Caco-2 (cell line): ENCODE data around the gene PHLDB1. TPM values are rescaled to one million over a fixed set of nuclear protein-coding genes. Genes with fewer than 3 reads are reported as not detected.

Experiments used
- BruUV-seq: library from RNA; stranded (reverse); fragments of 400-500 nt; replicated peaks from 2 replicates; lab custom pipeline; 2021; lab: Mats Ljungman, UMichigan
- CTCF ChIA-PET: fragments of 300-600 bp; sonication (Branson Sonifier 250); formaldehyde crosslinking; loops from one replicate; lab custom pipeline; 2022; ENCODE audit warnings: antibody characterized with exemption; lab: Charles Lee
- POLR2A ChIA-PET: fragments of 300-600 bp; sonication (Branson Sonifier 250); formaldehyde crosslinking; loops from one replicate; lab custom pipeline; 2022; ENCODE audit warnings: antibody characterized with exemption; lab: Charles Lee
- DNase-seq, 2 experiments: peaks; one replicate each; pipeline versions ENCODE4 v3.0.0 to v3.0.0-alpha.2; 2020 to 2022
- H3K27me3 ChIP-seq: replicated peaks from 2 replicates; pipeline ENCODE4 v1.6.0; 2011; ENCODE audit warnings: low read length; ENCODE audit not compliant: control insufficient read depth, insufficient read depth
- H3K36me3 ChIP-seq: 2 replicates; pipeline ENCODE4 v1.5.1; 2011; ENCODE audit warnings: low read length; ENCODE audit not compliant: control insufficient read depth, insufficient read depth
- H3K4me1 ChIP-seq: fragments of 250-450 bp; sonication (Bioruptor Pico); 2 replicates; pipeline ENCODE4 v1.5.1; 2020; ENCODE audit warnings: mild to moderate bottlenecking
- H3K4me3 ChIP-seq: 2 replicates; pipeline ENCODE4 v1.5.1; 2011; ENCODE audit warnings: low read depth, mild to moderate bottlenecking, control low read depth, low read length
- H3K9me3 ChIP-seq: fragments of 250-450 bp; sonication (Bioruptor Pico); 2 replicates; pipeline ENCODE4 v1.5.1; 2020; ENCODE audit warnings: mild to moderate bottlenecking, moderate library complexity
- H3K27ac Mint-ChIP-seq: one replicate; pipeline ENCODE4 v1.8.0; 2022; ENCODE audit warnings: mixed read lengths; ENCODE audit not compliant: unreplicated experiment
- H3K27me3 Mint-ChIP-seq: one replicate; pipeline ENCODE4 v1.8.0; 2022; ENCODE audit warnings: mixed read lengths; ENCODE audit not compliant: insufficient read depth, unreplicated experiment
- H3K36me3 Mint-ChIP-seq: one replicate; pipeline ENCODE4 v1.8.0; 2022; ENCODE audit warnings: mild to moderate bottlenecking, mixed read lengths; ENCODE audit not compliant: insufficient read depth, unreplicated experiment
- H3K4me1 Mint-ChIP-seq: one replicate; pipeline ENCODE4 v1.8.0; 2022; ENCODE audit warnings: low read depth, mixed read lengths; ENCODE audit not compliant: unreplicated experiment
- H3K4me3 Mint-ChIP-seq: one replicate; pipeline ENCODE4 v1.8.0; 2022; ENCODE audit warnings: mild to moderate bottlenecking, moderate library complexity, mixed read lengths; ENCODE audit not compliant: unreplicated experiment
- H3K9me3 Mint-ChIP-seq: one replicate; pipeline ENCODE4 v1.8.0; 2022; ENCODE audit warnings: mixed read lengths; ENCODE audit not compliant: unreplicated experiment
- intact Hi-C: fragments of 100-400 bp; cut with micrococcal nuclease; formaldehyde crosslinking; loops from one replicate; pipeline ENCODE4 v1.10.0; 2022; ENCODE audit not compliant: unreplicated experiment
- total RNA-seq: library from RNA; stranded (reverse); gene quantifications from 2 replicates; pipeline ENCODE4 v1.2.3, GENCODE V29; 2022
- TF ChIP-seq, protein P1 (sequence below), 2 experiments: fragments of 200-600 bp in 1 of 2; IDR thresholded peaks; 1 replicate in 1 of 2; 2 replicates in 1 of 2; pipeline versions ENCODE4 v1.5.1 to v1.8.0; 2011 to 2022; ENCODE audit warnings: antibody characterized with exemption in 1 of 2, control low read depth in 1 of 2, inconsistent platforms in 1 of 2, low read depth in 1 of 2, low read length in 1 of 2, mild to moderate bottlenecking in 1 of 2, moderate library complexity in 1 of 2; ENCODE audit not compliant: insufficient read depth in 1 of 2, severe bottlenecking in 1 of 2, unreplicated experiment in 1 of 2

Gene PHLDB1
- total RNA-seq, 1 experiment from 2014 or later: 72.1 TPM

DNA sequence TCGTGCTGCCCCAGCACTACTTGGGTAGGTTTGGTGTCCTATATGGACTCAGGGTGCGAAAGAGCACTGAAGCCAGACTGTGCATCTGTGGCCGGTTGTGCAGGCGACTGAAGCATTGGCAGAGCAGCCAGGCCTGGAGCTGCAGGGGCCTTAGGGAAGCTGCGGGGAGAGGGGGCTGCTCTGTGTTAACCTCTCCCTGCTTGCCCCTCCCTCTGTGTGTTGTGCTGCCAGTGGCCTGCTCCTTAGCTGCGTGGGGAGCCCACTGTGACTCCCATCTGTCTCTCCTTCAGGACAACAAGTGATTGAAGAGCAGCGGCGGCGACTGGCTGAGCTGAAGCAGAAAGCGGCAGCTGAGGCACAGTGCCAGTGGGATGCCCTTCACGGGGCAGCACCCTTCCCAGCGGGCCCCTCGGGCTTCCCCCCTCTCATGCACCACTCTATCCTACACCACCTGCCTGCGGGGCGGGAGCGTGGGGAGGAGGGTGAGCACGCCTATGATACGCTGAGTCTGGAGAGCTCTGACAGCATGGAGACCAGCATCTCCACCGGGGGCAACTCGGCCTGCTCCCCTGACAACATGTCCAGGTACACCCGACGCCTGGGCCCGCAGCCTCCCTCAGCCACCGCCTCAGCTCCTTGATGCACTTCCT is 37.8 kb downstream of the PHLDB1 start:
- ChIA-PET POLR2A (no interaction called here), CTCF (interaction anchor here (0.5 kb wide), 1 partner anchor 449 kb away, joined by 6 read pairs; no protein-coding TSS in a partner anchor)
- H3K4me1 Mint-ChIP-seq: peaks cover 6% of the 10 kb centered on the region
- no peaks in the 10 kb centered on the region for H3K9me3 Mint-ChIP-seq
- no peak overlapping the region for H3K4me3 Mint-ChIP-seq
- BruUV-seq: no TSS peak
- peaks cover 8% of the 10 kb centered on the region for H3K4me1 ChIP-seq
- H3K27me3 Mint-ChIP-seq: no peaks in the 10 kb centered on the region
- TF ChIP-seq, protein P1, sequence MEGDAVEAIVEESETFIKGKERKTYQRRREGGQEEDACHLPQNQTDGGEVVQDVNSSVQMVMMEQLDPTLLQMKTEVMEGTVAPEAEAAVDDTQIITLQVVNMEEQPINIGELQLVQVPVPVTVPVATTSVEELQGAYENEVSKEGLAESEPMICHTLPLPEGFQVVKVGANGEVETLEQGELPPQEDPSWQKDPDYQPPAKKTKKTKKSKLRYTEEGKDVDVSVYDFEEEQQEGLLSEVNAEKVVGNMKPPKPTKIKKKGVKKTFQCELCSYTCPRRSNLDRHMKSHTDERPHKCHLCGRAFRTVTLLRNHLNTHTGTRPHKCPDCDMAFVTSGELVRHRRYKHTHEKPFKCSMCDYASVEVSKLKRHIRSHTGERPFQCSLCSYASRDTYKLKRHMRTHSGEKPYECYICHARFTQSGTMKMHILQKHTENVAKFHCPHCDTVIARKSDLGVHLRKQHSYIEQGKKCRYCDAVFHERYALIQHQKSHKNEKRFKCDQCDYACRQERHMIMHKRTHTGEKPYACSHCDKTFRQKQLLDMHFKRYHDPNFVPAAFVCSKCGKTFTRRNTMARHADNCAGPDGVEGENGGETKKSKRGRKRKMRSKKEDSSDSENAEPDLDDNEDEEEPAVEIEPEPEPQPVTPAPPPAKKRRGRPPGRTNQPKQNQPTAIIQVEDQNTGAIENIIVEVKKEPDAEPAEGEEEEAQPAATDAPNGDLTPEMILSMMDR (IDR thresholded peaks at IDR 0.05; ENCODE audit: insufficient read depth in 1 of 2, low read depth in 1 of 2, low read length in 1 of 2, severe bottlenecking in 1 of 2, unreplicated experiment in 1 of 2): no peak
- H3K27ac Mint-ChIP-seq: no peak overlapping the region
- intact Hi-C loops: no loop called here
- H3K36me3 Mint-ChIP-seq: peaks cover 61% of the 10 kb centered on the region
- DNase-seq: no peak
- no peaks in the 10 kb centered on the region for H3K27me3 ChIP-seq
- no peaks in the 10 kb centered on the region for H3K9me3 ChIP-seq
- H3K36me3 ChIP-seq: peaks cover 11% of the 10 kb centered on the region
- H3K4me3 ChIP-seq: no peak overlapping the region

DNA sequence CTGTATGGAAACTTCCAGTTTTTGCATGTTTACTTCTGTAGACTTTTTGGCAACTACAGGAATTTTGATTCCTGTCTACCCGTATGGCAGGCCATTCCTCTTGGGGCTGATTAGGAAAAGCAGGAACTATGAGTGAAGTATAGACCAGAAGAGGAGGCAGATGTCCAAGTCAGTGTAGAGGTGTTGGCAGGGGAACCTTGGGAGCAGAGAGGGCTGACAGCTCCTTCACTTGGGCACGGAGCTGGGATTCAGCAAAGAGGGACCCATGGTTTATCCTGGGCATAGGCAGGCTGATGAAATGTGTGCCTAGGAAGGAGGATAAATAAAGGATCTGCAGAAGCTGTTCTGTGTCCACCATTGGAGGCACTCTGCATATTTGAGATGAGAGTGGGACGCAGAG is 39.0 kb downstream of the PHLDB1 start:
- Mint-ChIP-seq H3K9me3 (no peaks in the 10 kb centered on the region), H3K27ac (no peak overlapping the region), H3K4me1 (peaks cover 6% of the 10 kb centered on the region), H3K27me3 (no peaks in the 10 kb centered on the region), H3K4me3 (no peak overlapping the region), H3K36me3 (peaks cover 71% of the 10 kb centered on the region)
- BruUV-seq: TSS peak; percentile 33
- Histone ChIP-seq H3K9me3 (no peaks in the 10 kb centered on the region), H3K27me3 (no peaks in the 10 kb centered on the region), H3K4me1 (peaks cover 9% of the 10 kb centered on the region), H3K4me3 (no peak overlapping the region), H3K36me3 (peaks cover 14% of the 10 kb centered on the region)
- TF ChIP-seq, protein P1 (IDR thresholded peaks at IDR 0.05; ENCODE audit: insufficient read depth in 1 of 2, low read depth in 1 of 2, low read length in 1 of 2, severe bottlenecking in 1 of 2, unreplicated experiment in 1 of 2): no peak
- ChIA-PET CTCF (interaction anchor here (0.6 kb wide), 1 partner anchor 351 kb away, joined by 3 read pairs; the partner anchor contains the start of gene CENATAC), POLR2A (no interaction called here)
- no peak for DNase-seq
- intact Hi-C loops: no loop called here

DNA sequence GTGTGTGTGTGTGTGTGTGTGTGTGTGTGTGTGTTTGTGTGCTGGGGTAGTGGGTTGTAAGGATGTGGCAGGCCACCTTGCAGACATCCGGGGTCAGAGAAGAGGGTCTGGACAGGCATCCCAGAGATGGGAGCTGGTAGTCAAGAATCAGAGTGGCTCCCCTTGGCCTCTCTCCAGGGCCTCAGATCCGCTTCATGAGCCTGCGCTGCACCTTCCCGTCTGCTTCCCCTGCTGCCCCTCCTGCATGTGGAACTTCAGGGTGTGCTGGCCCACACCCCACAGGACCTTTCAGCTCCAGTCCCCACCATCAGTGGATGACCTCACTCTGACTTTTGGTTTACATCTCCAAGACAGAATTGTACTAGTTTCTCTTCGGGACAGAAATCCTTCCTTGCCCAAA is 40.9 kb downstream of the PHLDB1 start:
- ChIA-PET CTCF (interaction anchor here (0.6 kb wide), 1 partner anchor 9 kb away, joined by 4 read pairs; no protein-coding TSS in a partner anchor), POLR2A (no interaction called here)
- Histone ChIP-seq H3K36me3 (peaks cover 14% of the 10 kb centered on the region), H3K4me1 (peaks cover 9% of the 10 kb centered on the region), H3K4me3 (no peak overlapping the region), H3K27me3 (no peaks in the 10 kb centered on the region), H3K9me3 (no peaks in the 10 kb centered on the region)
- BruUV-seq: no TSS peak
- H3K27ac Mint-ChIP-seq: peak overlapping the region; percentile 38
- no peak for DNase-seq
- H3K36me3 Mint-ChIP-seq: peaks cover 76% of the 10 kb centered on the region
- intact Hi-C loops: no loop called here
- H3K9me3 Mint-ChIP-seq: no peaks in the 10 kb centered on the region
- no peaks in the 10 kb centered on the region for H3K27me3 Mint-ChIP-seq
- no peak overlapping the region for H3K4me3 Mint-ChIP-seq
- peaks cover 6% of the 10 kb centered on the region for H3K4me1 Mint-ChIP-seq
- TF ChIP-seq, protein P1 (IDR thresholded peaks at IDR 0.05; ENCODE audit: insufficient read depth in 1 of 2, low read depth in 1 of 2, low read length in 1 of 2, severe bottlenecking in 1 of 2, unreplicated experiment in 1 of 2): no peak
